Measurements from ENCODE around the gene BROX. TPM values are rescaled to one million over a fixed set of nuclear protein-coding genes. Genes with fewer than 3 reads are reported as not detected.

BROX gene
- total RNA-seq, 1 donor = 101 TPM

- TF ChIP-seq CTCF (IDR thresholded peaks at IDR 0.05; ENCODE audit: insufficient read depth, low read length) = no peak
- H3K4me3 ChIP-seq (ENCODE audit: low read depth, low read length) = no peak overlapping the region
- no peak for DNase-seq (ENCODE audit: low read depth)
Measured at GRCh38 chr1:222730866-222731265, 18.5 kb downstream of the BROX start.

GRCh38 chr1:222732216-222733159, 20.1 kb downstream of the BROX start:
- no peak overlapping the region for H3K4me3 ChIP-seq (ENCODE audit: low read depth, low read length)
- TF ChIP-seq CTCF (IDR thresholded peaks at IDR 0.05; ENCODE audit: insufficient read depth, low read length) = no peak
- no peak for DNase-seq (ENCODE audit: low read depth)

- DNase-seq (ENCODE audit: low read depth) = no peak
- no peak overlapping the region for H3K4me3 ChIP-seq (ENCODE audit: low read depth, low read length)
- TF ChIP-seq CTCF (IDR thresholded peaks at IDR 0.05; ENCODE audit: insufficient read depth, low read length) = no peak
Measured at GRCh38 chr1:222734740-222735139, 22.4 kb downstream of the BROX start.

- DNase-seq (ENCODE audit: low read depth) = no peak
- H3K4me3 ChIP-seq (ENCODE audit: low read depth, low read length) = no peak overlapping the region
- no peak for TF ChIP-seq CTCF (IDR thresholded peaks at IDR 0.05; ENCODE audit: insufficient read depth, low read length)
Measured at GRCh38 chr1:222736470-222736869, 24.1 kb downstream of the BROX start.

- no peak within 1 kb of the TSS for H3K4me3 ChIP-seq (ENCODE audit: low read depth, low read length)
- TF ChIP-seq CTCF (IDR thresholded peaks at IDR 0.05; ENCODE audit: insufficient read depth, low read length) = no peak
- no peak for DNase-seq (ENCODE audit: low read depth)
Measured at GRCh38 chr1:222736972-222737371, 24.6 kb downstream of the BROX start, which contains the start of gene FAM177B. TSS of gene FAM177B (plus strand) at chr1:222737202. CDS start at chr1:222746546, 9,344 bp downstream.

- no peak overlapping the region for H3K4me3 ChIP-seq (ENCODE audit: low read depth, low read length)
- TF ChIP-seq CTCF (IDR thresholded peaks at IDR 0.05; ENCODE audit: insufficient read depth, low read length) = no peak
- no peak for DNase-seq (ENCODE audit: low read depth)
Measured at GRCh38 chr1:222739465-222739864, 27.1 kb downstream of the BROX start.
